B cell (primary cell): ENCODE measurements around the gene PCSK6.
"Not testable (repeated sequence)": the region's sequence is repeated elsewhere in the genome, so short reads cannot be mapped to it uniquely, and the experiment has no call there.

Experiments used
- CTCF ChIP-seq: fragments of 200-600 bp; IDR thresholded peaks from one replicate; pipeline ENCODE4 v1.8.0; 2022; ENCODE audit warnings: antibody characterized with exemption, mild to moderate bottlenecking
- EZH2 ChIP-seq: IDR thresholded peaks from 2 replicates; pipeline ENCODE4 v1.6.1; 2012; ENCODE audit warnings: borderline replicate concordance, low read depth, mild to moderate bottlenecking, moderate library complexity, low read length; ENCODE audit not compliant: insufficient read depth, poor library complexity, severe bottlenecking

GRCh38 chr15:101463696-101464095, 25.8 kb downstream of the PCSK6 start:
- TF ChIP-seq CTCF, EZH2: not testable (repeated sequence)
